HG02943 (cell line): ENCODE data around the gene ESR1.
"Not testable (repeated sequence)": the region's sequence is repeated elsewhere in the genome, so short reads cannot be mapped to it uniquely, and the experiment has no call there.

ENCODE experiments used
- ATAC-seq: cut with Tn5 transposase; IDR thresholded peaks from one replicate; pipeline ENCODE4 v1.9.1; 2021; ENCODE audit warnings: mild to moderate bottlenecking, low read depth, moderate library complexity; ENCODE audit not compliant: unreplicated experiment

Gene ESR1

DNA sequence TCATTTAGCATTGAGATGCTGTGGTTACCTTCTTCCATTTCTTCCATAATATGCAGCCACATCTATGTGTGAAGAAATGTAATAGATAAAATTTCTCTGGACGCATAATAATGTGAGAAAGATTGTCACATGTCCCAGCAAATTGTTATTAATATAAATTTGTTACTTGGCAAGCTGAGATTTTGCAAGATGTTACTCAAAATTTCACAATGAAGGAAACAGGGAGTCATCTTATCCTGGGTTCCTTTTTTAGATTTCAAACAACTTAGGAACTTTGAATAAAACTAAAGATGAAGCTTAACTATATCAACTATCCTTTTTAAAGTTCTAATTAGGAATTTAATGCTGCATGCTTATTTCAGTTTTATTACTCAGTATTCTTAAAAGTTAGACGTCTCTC, 3.6 kb downstream of the ESR1 start:
- no peak for ATAC-seq

DNA sequence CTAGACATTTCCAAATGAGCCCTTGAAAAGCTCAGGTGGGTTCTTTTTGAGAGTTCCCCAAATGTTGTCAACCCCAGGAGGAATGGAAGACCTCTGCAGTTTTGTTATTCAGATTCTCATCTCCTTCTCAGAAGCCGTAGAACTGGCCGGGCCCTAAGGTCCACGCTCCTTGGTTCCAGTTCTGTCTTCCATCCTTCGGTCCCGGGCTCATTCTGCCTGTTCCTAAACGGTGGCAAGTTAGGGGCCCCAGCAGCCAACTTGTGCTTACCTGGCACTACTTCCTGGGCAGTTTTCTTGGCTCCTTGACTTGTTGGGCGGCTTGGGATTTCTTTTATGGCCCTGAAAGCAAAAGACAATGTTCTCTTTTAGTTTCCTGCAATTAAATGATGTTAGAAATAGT, 6.4 kb downstream of the ESR1 start:
- no peak for ATAC-seq

DNA sequence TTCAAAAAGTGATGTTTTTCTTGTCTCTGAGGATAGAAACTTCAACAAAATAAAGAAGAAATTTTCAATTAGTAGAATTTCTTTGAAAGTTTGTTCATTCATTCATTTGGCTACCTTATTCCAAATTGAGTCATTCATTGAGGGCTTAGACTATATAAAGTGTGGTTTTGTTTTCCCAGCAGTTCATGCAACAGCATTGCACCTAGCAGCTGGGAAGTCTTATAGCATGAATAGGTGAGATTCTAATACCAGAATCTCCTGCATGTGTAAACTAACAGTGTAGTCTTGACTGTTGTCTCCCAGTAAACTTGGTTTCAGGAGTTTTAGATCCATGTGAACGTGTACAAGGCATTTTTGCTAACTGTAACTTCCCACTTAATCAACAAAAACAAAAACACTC, 7.1 kb downstream of the ESR1 start:
- ATAC-seq: no peak

DNA sequence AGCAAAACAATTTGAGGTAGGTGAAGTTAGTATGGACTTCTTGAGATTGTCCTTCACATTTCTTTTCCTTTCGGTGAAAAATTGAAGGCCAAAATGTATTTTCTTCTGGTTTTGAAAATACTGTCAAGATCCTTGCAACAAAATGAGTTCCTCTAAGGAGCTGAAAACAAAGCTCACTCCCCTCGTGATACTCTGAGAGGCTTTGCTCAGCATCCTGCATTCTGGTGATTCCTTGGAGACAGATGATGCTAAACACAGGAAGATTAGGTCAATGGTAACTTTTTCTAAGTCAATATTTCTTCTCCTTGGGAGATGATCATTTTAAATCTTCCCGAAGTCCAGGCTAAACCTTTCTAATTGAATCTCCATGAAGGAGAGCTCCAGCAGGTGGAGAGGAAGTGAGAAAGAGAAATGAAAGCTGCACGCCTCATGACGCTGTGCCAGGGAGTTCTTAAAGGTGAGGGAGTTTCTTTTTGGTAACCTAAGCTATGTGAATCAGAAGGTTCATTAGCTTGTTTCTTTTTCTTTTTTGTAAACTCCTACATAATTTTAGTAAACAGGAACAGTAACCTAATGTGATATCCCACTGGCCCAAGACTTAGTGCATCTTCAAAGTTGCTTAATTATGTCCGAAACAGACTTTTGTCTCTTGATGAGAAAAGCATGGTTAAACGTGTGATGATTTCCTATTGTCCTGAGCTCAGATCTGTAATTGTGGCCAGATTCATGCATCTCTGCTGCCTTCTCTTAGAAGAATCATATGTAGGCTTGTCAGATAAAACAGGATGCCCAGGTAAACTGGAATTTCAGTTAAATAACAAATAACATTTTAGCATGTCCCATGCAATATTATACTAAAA, 15.0 kb downstream of the ESR1 start:
- peak; percentile 93 for ATAC-seq

DNA sequence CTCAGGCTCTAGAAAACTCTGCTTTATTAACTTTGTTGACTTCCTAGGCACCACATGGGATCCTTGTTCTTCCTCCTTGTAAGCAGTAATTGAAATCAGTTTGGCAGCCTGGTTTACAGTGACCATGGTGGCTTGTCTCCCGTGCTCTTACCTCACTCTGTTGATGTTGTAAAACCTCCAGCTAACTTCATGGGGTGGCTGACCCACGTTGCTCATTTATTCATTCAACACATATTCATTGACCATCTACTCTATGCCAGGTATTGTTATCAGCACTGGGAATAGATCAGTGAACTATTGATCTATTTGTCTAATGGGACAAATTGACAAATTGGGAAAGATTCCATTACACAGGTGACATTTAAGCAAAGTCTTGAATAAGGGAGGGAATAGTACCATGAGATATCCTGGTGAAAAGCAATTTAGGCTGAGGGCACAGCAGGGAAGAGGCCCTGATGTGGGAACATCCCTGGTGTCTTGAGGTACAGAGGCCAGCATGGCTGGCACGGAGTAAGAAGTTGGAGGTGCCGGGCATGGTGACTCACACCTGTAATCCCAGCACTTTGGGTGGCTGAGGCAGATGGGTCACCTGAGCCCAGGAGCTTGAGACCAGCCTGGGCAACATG, 19.1 kb downstream of the ESR1 start:
- no peak for ATAC-seq

DNA sequence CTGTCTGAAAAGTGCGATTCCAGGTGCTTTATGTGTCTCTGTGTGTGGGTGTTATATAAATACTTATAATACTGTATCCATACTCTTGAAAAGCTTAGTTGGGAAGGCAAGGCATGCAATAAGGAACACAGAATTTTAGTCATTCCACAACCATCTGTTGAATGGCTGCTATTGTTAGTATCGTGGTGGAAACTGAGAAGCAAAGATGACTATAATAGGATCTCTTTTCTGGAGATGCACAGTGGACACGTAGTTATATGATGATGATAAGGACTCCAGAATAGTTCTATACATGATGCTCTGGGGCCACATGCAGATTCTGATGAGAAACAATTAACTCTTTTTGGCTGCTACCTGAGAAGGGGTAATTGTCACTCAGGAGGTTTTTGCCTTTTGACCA, 25.2 kb downstream of the ESR1 start:
- no peak for ATAC-seq

DNA sequence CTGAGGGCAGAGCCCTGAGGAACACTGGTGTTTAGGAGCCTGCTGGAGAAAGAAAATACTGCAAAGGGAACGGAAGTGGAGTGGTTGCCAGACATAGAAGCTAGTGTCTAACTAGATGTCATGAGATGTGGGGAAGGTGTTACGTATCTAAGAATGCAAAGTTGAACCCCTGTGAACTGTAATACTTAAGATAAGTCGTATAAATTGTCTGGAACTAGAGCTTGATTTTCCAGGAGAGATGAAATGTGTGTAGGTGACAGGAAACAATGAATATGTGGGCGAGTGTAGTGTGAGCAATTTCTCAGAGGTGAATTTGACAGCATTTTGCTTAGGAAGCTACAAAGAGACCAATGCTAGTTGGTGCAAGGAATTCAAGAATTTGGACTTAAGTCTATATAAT, 27.9 kb downstream of the ESR1 start:
- no peak for ATAC-seq

DNA sequence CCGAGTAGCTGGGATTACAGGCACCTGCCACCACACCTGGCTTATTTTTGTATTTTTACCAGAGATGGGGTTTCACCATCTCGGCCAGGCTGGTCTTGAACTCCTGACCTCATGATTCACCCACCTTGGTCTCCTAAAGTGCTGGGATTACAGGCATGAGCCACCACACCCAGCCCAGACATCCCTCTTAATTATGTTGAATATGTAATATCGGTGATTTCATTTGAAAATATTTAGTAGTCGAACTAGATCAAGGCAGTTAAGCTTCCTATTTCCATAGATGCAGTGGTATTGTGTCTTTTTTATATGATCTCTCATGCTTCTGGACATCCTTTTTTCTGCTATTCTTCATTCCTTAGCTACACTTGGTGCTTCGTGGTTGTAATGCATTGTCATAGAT, 29.7 kb downstream of the ESR1 start:
- no peak for ATAC-seq

DNA sequence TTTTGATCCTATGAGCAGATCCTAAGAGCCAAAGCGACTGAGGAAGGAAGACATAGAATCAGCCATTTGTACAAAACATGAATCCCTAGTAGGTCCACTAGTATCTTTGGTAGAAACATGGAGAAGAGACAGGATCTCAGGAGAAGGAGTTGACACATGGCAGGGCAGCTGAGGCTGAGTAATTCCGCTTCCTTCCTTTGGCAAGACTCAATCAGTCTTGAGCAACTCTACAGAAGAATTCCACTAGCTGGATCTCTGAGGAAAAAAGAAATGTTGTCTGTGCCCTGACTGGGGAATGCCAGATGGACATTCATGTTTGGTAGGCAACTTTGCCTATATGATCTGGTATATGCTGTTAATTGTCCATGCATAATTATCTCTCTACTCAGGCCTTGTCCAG, 35.3 kb downstream of the ESR1 start:
- ATAC-seq: no peak

DNA sequence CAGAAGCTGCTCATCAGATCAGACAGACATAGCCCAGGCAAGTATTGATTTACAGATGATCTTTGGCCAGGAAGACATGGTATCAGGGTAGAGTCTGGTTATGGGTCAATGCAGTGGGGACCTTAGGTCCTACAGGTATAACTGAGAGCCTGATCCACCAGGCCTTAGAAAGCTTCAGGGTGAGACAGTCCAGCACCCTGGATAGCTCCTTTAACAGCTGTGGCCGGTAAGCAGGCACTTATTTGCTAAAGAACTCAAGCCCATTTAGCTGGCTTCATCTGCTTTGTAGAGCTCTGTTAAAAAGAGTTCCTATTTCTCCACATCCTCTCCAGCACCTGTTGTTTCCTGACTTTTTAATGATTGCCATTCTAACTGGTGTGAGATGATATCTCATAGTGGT, 39.6 kb downstream of the ESR1 start:
- no peak for ATAC-seq

DNA sequence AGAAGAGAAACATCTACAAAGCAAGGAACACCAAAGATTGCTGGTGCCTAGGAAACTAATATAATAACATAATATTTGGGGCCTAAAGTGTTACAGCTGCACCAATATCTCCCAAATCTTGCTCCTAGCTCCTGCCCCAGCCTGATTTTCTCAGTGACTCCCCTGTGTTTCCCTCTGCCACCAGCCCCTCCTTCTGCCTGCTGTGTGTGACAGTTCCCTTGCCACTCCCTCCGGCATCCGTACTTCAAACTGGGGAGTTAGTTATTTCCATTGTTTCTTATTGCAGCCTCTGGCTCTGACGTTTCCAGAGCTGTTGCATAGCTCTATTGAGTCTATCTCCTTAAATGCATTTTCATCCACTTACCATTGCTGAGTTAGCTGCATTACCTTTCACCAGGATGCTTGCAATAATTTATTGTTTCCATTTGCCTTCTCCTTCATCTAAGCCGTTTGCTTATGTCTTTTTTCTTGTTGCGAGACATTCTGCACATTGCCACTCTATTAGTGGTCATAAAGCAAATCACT, 43.1 kb downstream of the ESR1 start:
- no peak for ATAC-seq

DNA sequence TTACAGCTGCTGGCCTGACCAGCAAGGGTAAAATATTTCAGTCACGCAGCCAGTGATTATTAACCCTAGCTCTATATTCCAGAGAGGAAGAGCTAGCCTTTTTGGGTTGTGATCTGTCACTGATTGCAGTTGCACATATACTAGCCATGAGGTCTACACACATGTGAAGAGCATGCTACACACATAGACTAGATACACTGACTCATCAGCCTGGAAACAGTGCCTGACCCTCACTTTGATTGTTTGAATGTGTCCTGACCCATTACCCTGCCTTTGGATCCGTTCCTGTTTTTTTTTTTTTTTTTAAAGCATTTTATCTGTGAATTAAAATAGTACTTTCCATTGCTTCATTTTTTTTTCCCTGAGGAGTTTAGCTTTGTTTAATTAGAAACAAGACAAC, 50.8 kb downstream of the ESR1 start:
- ATAC-seq: no peak

DNA sequence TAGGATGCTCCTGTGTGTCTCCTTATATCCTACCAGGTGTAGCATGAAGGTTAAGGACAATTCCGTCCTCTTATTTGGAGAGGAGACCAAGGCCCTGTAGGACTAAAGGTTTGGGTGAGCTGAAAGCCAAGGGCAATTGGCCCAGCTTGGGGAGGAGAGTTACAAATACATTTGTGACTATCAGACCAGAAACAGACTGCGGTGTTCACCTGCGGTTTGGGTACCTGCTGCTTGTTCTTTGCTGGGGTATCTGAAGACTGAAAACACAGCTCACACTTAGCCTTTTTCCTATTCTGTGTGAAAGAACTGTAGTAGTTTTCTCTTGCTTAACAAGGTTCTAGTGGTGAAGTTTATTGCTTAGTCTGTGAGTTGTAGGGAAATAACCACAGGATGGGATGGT, 55.0 kb downstream of the ESR1 start:
- ATAC-seq: no peak

DNA sequence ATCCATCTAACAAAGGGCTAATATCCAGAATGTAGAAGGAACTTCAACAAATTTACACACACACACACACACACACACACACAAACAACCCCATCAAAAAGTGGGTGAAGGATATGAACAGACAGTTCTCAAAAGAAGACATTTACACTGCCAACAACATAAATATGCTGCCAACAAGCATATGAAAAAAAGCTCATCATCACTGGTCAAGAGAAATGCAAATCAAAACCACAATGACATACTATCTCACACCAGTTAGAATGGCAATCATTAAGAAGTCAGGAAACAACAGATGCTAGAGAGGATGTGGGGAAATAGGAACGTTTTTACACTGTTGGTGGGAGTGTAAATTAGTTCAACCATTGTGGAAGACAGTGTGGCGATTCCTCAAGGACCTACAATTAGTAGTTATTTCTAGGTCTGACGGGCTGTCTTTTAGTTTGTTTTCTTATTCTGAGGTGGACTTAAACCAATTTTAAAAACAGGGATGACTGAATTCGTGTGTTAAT, 59.9 kb downstream of the ESR1 start:
- not testable (repeated sequence) for ATAC-seq

DNA sequence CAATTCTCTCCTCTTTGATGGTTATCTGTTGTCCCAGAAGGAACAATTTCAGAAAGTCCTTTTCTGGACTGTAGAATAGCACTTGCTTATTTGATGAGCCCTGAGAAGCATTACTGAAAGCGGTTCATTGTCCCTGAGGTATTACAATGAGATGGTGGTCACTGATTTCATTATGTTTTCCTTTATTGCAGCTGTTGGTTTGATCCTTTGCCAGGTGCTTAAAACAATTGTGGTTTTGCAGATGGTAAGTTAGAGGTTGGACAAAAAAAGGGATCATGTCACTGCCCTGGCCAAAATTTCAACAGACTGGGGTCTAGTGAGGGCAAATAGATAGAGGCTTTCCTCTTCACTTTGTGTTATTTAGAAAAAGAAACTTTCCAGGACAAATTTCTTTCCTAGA, 61.9 kb downstream of the ESR1 start:
- ATAC-seq: no peak

DNA sequence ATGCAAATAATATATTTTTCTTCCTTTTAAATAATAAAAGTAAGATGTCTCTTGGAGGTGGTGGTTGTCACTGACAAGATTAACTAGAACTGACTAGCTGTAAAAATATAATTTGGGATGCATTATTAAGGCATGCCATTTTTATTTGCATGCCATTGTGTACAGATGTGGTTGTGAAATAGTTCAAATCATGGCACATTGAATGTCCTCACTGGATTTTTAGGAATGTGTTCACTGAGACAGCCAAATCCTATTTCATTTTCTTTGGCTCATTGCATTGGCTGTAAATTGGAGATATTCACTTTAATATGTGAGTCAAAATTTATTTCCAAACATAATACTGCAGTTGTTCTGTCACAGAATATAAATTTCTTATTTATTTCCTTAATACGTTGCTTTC, 62.3 kb downstream of the ESR1 start:
- ATAC-seq: no peak

DNA sequence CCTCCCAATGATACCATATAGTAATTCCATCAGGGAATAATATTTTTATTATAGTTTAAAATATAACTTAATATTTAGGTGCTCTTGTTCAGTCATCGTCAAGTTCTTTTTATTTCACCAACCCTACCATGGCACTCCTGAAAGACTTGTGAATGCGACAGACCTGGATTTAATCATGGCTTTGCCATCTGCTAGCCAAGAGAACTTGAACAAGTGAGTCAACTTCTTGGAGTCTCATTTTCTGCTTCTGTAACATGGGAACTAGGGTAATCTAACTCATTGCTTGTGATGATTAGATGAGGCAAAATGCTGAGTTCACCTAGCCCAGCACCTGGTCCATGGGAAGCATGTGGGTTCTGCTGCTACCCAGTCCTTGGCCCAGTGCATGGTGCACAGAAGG, 62.9 kb downstream of the ESR1 start:
- no peak for ATAC-seq

DNA sequence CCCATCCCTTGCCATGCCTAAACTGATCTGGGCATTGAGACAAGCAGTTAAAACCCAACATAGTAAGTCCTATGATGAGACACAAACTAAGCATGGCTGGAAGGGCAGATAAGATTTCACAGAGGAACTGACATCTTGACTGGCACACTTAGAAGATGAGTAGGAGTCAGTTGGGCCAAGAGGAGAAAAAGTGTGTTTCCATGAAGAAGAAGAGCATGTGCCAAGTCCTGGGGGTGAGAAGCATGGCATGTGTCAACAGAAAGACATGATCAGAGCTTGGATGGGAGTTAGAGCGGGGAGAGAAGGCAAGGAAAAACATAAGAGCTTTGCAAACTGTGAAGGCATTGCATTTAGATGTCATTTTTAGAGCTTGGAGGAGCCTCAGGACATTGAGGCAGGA, 68.0 kb downstream of the ESR1 start:
- no peak for ATAC-seq

DNA sequence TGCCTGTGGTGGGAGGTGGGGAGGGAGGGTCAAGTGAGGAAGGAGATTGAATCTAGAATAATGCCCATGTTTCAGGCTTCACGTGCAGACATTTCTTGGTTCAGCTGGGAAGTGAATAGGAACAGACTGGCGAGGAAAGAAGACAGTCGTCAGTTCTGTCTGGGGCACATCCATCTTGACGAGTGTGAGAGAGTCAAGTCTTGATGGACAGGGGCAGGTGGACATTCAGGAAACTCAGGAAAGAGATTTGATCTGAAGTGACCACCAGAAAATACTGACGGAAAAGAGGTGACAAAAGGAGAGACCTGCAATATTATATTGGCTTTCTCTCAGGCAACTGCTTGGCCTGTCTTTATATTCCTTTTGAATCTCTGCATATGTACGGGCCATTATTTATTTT, 68.6 kb downstream of the ESR1 start:
- no peak for ATAC-seq

DNA sequence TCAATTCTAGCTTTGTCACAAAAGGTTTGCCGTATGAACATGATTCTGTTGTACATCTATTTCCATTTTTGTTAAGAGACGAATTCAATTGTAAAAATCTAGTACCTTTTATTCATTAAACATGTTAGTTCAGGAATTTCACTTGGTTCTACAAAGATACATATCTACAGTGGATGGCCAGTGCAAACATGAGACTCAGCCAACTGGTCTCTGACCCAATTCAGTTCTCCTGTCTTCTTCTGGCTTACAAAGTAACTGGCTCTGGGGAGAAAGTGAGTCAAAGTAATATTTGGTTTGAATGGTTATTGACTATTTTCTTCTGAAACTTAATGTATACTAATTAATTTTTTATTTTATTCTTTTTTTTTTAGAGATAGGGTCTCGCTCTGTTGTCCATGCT, 70.0 kb downstream of the ESR1 start:
- no peak for ATAC-seq

DNA sequence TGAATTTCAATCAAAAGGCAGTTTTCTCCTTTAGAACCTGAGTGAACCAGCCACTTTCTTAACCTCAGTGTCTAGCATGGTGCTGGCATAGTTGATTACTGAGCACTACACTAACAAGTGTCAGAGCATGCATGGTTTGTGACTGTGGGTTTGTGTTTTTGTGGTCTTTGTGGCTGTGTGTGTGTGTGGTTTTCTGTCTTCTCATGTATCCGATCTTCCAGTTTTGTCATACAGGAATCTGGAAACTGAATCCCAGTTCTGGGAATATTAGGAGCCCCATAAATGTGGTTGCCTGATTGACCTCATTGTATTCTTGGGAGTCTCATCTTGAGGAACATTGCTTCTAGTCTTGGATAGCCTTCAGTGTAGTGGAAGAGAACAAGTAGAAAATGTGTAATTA, 73.7 kb downstream of the ESR1 start:
- ATAC-seq: no peak

DNA sequence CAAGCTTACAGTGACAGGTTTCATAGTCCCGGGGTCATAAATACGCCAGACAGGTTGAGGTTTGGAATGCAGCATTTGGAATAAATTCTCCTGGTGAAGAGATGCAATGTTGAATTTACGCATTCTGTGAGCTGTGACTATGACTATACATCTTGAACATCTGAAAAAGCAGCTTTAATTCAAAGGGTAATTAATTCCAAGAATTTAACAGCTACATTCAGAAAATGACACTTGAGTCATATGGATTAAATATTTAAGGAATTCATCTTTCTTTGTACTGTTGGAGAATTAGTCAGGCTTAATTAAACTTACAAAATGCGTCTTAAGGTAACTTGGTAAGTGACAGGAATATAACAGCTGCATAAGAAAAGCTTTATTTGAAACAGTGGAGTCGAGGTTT, 74.7 kb downstream of the ESR1 start:
- ATAC-seq: no peak
